Measurements from ENCODE around the gene EFS.
A peak's percentile ranks its signal among the peaks of the same experiment; 100 is the strongest.

Gene EFS

DNA sequence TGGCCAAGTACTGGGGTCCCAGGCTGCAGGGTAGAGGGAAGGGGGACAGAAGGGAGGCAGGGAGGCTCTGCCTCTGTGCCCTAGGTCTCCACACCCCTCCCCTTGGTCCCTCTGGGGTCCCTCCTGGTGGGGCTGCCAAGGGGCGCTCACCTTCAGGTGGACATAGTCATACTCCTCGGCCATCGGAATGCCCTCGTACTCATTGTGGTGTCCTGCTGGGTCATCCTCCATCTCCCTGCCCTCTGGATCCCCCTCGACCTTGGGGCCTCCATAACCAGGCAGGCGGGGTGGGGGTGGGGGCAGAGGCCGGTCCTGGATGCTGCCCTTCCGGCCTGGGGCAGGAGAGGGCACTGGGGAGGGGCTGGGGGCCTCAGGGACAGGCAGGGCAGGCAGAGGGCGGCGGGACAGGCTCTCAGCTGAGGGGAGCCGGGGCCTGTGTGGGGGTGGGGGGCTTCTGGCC is 5.8 kb downstream of the EFS start:
- no peak for DNase-seq (ENCODE audit: low read depth)

DNA sequence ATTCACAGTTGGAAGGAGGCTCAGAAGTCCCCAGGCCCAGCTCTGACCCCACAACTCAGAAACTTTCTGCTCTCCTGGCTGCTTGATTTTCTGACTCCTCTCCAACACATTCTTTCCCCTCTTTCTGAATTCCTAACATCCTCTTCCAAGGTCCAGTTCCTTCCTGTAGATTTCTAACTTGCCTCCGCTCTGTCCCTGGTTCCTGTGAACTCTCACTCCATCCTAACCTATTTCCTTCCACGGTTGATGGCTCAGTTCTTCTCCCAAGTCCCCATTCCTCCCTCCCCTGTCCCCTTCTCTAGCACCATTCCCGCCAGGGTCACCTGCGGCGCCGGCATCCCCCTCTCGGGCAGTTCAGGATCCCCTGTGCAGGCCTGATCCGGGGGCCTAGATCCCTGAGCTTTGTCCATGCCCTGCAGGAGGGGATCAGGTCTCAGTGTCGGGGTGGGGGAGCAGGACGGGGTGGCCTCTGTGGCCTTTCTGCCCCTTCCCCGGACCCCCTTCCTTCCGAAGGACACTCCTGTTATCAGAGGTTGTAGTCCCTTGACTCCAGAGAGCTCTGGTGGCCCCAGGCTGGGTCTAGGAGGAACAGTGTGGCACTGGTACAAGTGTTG is 6.3 kb downstream of the EFS start:
- DNase-seq (ENCODE audit: low read depth), result no peak

DNA sequence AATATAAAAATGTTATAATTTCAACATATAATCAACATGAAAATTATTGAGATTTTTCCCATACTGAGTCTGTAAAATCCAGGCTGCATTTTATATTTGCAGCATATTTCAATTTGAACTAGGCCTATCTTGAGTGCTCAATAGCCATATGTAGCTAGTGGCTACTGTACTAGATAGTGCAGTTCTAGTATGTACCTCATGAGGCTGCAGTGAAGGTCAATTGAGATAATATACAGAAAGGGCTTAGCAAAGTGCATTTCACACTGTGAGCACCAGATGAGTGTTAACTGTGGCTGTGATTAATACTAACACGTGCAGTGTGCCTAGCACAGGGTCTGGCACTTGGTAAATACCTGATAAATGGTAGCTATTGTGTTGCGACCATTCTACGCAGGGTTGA is 6.9 kb downstream of the EFS start:
- no peak for DNase-seq (ENCODE audit: low read depth)

DNA sequence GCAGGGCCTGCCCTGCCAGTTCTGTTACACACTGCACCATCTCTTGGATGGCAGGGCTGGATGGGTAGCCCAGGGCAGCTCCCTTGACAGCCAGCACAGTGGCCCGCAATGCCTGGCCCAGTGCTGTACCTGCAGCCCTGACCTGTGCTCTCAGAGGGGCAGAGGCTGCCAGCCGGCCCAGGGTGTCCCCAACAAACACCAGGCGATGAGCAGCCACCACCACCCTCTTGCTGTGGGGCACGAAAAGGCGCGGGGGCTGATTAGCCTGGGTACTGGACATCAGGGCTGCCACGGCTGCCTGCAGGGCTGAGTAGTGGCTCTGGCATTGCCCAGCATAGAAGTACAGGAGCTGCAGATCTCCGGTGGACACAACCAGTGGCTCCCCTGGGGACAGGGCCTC is 7.7 kb downstream of the EFS start:
- no peak for DNase-seq (ENCODE audit: low read depth)

DNA sequence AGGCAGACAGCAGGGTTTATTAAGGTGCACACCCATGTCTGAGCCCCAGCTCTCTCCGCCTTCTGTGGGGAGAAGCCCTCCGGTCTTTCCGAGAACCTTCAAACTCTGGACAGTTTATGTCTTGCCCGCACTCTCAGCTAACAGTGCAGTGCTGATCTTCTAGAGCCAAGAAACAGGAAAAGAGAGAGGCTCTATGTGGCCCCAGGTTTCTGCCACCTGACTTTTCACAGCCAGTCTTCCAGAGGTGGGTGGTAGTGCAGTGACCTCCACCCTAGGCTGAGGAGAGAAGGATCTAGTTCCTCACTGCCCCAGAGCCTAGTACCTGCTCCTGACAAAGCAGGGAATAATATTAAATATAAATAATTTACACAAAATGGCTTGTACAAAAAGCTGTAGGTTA is 8.3 kb downstream of the EFS start:
- no peak for DNase-seq (ENCODE audit: low read depth)

DNA sequence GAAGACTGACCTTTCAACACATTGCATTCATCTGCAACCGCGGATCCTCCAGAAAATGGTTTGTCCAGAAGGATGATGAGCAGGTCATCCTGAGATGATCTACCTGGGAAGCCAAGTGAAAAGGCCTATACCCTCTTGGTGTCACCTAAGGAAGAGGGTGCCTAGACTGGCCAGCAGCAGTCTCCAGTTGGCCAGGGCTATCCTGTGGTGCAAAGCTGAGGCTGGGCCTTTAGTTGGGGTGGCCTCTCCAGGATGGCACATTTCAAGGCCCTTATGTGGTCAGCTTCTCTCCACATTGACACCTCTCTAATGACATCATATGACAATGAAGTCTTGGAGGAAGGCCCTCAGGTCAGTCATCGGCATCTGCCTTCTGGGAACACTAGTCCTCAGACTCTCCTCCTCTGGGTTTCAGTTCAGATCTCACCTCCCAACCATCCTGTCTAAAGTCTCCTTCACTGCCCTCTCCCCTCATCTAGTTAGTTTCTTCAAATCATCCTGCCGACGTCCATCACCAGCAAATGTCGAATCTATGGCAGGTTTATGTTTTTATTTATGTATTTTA is 9.0 kb downstream of the EFS start:
- no peak for DNase-seq (ENCODE audit: low read depth)

DNA sequence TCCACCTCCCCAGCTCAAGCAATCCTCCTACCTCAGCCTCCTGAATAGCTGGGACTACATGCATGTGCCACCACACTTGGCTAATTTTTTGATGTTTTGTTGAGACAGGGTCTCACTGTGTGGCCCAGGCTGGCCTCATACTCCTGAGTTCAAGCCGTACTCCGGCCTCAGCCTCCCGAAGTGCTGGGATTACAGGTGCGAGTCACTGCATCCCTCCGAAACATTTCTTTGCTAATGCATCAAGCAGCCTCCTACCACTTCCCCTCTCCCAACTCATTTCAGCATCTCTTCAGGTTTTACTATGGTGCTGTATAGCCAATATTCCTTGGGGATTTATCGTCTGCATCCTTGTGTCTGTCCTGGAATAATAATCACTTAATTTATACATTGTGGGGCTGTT is 10.0 kb downstream of the EFS start:
- DNase-seq (ENCODE audit: low read depth), result no peak

DNA sequence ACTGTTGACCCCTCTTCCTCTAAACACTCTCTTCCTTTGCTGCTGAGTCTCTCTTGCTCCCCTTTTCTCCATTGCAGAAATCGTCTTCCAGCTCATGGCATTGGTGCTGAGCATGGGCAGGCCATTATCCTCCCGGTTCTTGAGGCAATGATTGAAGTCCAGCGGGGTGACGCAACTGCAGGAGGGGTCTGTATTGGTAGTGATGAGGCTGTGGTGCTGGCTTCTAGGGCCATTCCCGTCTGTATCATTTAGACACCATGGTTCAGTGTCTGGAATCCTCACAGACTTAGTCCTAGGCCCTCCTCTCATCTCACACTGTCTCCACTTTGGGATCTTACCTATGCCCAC is 11.6 kb downstream of the EFS start:
- DNase-seq (ENCODE audit: low read depth), result no peak

DNA sequence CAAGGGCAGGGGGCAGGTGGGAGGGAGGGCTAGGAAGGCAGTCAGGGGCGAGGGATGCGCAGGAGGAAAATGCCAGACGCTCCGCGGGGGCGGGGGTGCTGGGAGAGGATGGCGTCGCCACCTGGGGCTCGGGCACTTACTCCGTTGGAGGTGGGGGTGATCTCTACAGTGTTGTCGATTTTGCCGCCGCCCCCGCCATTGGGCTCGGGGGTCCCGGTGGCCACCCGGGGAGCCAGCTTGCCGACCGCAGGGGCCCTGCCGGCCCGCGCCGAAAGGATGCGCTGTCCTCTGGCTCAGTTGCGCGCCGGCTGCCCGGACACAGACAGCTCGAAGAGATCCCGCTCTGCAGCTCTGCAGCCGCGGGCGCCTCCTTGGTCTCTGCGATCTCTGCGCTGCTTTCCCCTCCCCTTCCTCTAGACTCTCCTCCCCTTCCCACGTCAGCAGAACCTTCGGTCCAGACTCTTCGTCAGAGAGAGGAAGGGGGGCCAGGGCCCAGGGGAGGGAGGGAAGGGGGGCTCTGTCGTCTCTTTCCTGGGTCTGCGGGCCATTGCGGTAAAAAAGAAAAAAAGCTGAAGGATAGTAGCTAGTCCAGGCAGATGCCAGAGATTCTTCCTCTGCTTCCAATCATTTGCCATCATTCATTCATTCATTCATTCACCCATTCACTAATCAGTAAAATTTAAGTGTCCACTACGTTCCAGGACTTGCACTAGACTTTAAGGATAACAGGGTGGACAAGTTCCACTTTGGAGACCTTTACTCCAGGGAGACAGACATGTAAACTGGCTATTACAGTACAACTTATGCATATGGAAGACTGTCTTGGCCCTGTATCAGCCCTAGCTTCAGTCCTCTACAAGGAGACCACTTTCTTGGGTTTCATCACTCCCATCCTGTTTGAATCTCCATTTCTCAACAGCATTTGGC is 12.2 kb downstream of the EFS start, which contains the start of gene SLC22A17:
Gene SLC22A17, minus strand, starts transcription at position 382 of the 927 bp plus-strand sequence.
- peak; percentile 46 for DNase-seq (ENCODE audit: low read depth)

DNA sequence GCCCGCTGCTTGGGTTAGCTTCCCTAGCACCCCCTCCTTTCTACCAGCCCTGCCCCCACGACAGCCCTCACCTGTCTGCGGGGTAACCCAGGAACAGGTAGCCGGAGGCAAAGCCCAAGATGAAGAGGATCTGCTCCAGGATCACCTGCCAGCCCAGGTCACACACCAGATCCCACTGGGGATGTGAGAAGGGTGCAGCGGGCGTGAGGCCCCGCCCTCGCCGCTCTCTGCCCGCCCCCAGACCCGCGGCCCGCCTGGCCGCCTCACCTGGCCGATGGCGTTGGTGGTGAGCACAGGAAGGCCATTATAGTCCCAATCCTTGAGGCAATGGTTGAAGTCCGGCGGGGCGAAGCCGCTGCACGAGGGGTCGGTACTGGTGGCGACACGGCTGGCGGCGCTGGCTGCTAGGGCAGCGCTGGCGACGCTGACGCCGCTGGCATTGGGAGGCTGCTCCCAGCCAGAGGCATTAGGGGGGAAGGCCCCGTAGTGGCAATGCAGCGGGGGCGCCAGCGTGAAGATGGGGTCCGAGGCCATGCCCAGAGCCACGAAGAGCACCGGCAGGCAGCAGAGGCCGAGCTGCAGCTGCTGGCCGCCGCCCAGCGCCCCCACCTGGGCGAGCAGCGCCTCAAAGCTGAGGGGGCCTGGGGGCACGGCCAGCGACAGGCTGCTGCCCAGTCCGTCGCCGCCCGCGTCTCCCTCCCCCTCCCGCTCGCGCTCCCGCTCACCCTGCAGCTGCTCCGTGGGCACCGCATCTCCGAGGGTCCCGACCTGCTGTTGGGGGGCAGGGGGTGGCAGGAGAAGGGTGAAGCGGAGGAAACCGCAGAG is 13.1 kb downstream of the EFS start:
- no peak for DNase-seq (ENCODE audit: low read depth)

DNA sequence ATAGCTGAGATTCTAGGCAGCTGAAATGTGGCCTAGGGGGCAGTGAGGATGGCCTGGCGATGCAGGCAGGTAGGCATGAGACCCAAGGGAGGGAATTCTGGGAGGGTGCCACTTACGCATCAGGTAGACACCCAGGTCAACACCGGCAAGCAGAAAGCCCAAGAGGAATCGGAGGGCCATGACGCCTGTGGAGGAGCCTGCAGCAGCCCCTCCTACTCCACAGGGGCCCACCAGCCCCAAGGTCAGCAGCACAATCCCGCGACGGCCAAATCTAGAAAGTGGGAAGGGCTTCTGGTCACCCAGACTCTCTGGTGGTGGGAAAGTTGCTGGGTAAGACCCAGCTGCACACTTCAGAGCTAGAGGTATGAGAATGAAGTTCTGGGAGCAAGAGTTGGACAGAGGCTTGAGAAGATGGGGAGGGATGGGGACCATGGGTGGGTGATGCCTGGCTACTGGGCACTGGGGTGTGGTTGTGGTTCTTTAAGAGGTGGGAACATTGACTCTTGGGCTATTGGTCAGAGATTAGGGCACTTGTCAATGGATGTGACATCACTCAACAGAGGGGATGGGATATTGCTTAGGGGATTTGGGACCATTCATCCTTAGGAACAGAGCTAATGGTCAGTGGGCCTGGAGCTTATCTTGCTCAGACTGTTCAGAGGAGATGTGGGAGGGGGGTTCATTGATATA is 15.7 kb downstream of the EFS start:
- no peak for DNase-seq (ENCODE audit: low read depth)

DNA sequence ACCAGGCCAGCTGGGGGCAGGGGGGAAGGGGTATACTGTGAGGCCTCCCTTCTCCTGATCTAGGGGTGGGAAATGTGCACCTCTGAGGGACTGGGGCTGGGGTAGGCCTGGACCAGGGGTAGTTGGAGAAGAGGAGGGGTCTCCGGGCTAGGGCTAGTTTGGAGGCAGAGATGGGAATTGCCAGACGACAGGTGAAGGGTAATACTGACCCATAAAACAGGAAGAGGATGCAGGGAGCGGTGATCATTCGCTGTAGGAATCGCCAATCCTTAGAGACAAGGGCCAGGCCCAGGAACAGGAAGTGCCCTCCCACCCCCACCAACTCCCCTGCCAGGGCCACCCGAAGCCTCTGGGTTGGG is 16.7 kb downstream of the EFS start:
- DNase-seq (ENCODE audit: low read depth), result no peak

DNA sequence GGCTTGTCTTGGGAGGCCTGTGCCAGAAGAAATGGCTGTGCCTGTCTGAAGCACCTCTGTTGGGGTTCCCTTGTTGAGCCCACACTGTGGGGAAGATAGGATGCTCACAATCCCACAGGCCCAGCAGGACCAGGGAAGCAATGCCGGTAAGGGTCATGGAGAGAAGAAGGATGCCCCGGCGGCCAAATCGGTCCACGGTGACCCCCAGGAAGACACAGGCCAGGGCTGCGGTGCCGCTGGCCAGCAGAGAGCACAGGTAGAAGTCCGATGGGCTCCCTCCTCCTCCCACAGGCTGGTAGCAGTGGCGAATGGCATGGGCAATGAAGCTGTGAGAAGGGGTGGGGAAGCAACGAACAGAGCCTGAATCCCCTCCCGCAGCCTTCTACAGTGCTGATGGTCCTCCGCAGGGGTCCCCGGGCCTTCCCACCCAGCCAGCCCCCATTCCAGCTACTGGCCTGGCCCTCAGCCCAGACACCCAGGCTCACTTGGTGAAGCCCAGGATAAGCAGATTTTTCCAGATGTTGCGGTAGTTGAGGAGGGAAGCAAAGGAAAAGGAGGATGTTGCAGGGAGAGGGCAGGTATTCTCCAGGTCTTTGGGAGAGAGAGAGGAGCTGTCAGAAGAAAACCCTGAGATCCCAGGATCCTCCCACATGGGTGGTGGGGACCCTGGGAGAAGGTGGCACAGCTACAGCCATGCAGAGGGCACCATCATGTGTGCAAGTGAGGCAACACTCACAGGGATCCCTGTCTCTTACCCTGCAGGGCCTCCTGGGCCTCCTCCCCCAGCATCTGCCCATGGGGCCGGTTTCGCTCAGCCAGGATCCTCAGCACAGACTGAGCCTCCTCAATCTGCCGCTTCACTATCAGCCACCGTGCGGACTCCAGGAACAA is 17.3 kb downstream of the EFS start:
- DNase-seq (ENCODE audit: low read depth), result no peak

DNA sequence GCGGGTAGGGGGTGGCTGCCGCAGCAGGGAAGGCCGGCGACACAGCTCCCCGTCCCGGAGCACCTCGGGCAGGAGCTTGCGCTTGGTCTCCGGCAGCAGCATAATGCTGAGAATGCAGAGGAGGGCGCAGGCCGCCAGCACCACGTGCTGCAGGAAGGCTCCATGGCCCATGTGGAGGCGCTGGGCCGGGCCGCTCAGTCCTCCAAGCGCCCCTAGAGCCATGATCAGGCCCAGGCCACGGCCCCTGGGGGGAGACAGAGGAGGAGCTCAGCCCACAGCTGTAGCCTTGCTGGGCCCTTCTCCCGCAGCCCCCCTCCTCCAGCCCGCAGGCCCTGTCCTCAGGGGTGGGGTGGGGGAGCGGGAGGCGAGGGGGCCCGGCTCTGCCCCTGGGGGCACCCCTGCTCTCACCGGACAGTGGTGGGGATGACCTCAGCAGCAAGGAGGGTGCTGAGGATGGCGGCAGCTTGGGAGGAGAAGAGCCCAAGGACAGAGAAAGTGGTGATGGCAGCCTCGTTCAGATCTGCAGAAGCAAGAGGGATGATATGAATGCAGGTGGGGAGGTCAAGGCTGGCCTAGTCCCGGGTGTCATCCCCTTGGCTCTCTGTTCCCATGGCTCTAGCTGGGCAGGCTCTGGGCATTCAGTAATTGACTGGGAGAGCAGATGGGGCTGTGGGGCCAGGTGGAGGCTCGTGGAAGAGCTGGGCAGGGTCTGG is 18.1 kb downstream of the EFS start:
- DNase-seq (ENCODE audit: low read depth), result no peak

DNA sequence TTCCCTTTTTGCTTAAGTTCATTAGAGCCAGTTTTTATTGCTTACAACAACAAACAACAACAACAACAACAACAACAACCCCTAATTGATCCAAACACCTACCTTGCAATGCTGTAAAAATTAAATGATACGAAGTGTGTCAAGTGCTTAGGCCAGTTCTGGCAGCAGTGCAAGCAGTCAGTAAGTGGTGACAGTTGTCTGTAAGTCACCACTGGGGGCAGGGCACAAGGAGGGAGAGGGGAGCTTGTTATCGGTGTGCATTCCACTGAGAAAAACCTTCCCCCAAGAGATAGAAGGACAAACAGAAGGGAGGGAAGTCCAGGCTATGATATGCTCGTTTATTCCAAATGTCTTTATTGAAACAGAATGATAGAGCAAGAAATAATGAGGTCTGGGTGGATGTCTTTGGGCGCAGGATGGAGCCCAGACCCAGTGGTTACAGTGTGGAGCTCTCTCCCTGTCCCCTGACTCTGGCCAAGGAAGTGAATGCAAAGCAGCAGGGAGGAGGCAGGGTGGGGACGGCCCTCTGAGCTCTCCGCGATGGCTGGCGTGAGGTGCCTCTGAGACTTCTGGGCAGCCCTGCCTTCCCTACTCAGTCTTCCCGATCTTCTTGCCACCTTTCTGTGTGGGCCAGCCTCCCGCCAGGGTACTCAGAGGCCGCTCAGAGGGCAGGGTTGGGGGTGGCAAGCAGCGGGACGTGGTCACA is 18.8 kb downstream of the EFS start:
- no peak for DNase-seq (ENCODE audit: low read depth)

DNA sequence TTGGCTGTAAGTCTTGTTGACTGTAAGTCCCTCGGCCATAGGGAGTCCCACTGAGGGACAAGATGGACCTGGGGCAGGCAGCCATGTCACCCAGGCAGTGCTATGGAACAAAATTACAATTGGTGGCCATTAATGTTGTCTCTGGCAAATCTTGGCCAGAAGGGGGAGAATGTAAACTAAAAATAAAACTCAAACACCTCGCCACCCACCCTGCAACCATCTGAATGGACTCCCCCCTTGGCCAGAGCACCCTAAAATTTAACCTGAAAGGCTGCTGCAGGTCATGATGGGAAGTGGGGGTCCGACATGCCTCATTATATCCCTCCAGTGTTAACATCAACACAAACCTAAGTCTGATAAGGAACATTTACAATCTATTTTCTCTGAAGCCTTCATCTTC is 20.5 kb downstream of the EFS start:
- no peak for DNase-seq (ENCODE audit: low read depth)

DNA sequence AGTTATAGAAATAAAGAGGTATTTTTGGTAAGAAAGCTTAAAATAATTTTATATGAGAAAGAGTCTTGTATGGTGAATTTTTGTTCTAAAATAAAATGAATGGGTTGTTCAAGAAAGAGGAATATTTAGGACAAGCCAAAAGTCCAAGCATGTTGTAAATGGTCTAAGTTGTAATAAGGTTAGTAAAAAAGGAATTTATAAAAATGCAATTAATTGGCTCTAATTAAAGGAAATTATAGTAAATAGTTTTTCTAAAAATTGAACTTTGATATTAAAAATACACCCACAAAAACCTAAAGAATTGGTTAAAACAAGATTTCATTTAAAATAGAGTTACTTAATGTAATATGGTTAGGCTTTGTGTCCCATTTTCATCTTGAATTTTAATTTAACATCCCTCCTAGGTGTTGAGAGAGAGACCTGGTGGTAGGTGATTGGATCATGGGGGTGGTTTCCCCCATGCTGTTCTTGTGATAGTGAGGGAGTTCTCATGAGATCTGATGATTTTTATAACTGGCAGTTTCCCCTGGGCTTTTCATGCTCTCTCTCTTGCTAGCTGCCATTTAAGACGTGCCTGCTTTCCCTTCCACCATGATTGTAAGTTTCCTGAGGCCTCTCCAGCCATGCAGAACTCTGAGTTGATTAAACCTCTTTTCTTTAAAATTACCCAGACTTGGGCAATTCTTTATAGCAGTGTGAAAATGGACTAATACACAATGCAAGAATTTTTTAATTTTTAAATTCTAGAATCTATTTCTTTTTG is 25.3 kb downstream of the EFS start:
- no peak for DNase-seq (ENCODE audit: low read depth)

DNA sequence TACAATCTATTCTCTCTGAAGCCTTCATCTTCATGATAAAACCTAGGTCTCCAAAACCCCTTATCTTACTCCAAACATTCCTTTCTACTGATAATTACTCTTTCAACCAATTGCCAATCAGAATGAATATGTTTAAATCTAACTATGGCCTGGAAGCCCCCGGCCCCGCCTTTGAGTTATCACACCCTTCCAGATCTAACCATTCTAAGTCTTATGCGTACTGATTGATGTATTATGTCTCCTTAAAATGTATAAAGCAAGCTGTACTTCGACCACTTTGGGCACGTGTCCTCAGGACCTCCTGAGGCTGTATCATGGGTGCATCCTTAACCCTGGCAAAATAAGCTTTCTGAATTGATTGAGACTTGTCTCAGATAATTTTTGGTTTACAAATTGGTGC is 29.3 kb downstream of the EFS start:
- DNase-seq (ENCODE audit: low read depth), result no peak
